Stimulated activated CD4-positive, alpha-beta T cell treated with anti-CD3 and anti-CD28 coated beads, Interleukin-2, amount 100 ng/mL, for 48 hours (primary cell): Measurements from ENCODE around the gene PLXNA4.
"Not testable (repeated sequence)": the region's sequence is repeated elsewhere in the genome, so short reads cannot be mapped to it uniquely, and the experiment has no call there.

Experiments used
- DNase-seq, 2 donors: peaks; one replicate each; pipeline ENCODE4 v3.0.0-alpha.2; 2020

The PLXNA4 gene, protein sequence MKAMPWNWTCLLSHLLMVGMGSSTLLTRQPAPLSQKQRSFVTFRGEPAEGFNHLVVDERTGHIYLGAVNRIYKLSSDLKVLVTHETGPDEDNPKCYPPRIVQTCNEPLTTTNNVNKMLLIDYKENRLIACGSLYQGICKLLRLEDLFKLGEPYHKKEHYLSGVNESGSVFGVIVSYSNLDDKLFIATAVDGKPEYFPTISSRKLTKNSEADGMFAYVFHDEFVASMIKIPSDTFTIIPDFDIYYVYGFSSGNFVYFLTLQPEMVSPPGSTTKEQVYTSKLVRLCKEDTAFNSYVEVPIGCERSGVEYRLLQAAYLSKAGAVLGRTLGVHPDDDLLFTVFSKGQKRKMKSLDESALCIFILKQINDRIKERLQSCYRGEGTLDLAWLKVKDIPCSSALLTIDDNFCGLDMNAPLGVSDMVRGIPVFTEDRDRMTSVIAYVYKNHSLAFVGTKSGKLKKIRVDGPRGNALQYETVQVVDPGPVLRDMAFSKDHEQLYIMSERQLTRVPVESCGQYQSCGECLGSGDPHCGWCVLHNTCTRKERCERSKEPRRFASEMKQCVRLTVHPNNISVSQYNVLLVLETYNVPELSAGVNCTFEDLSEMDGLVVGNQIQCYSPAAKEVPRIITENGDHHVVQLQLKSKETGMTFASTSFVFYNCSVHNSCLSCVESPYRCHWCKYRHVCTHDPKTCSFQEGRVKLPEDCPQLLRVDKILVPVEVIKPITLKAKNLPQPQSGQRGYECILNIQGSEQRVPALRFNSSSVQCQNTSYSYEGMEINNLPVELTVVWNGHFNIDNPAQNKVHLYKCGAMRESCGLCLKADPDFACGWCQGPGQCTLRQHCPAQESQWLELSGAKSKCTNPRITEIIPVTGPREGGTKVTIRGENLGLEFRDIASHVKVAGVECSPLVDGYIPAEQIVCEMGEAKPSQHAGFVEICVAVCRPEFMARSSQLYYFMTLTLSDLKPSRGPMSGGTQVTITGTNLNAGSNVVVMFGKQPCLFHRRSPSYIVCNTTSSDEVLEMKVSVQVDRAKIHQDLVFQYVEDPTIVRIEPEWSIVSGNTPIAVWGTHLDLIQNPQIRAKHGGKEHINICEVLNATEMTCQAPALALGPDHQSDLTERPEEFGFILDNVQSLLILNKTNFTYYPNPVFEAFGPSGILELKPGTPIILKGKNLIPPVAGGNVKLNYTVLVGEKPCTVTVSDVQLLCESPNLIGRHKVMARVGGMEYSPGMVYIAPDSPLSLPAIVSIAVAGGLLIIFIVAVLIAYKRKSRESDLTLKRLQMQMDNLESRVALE (N-terminal part only)

DNA sequence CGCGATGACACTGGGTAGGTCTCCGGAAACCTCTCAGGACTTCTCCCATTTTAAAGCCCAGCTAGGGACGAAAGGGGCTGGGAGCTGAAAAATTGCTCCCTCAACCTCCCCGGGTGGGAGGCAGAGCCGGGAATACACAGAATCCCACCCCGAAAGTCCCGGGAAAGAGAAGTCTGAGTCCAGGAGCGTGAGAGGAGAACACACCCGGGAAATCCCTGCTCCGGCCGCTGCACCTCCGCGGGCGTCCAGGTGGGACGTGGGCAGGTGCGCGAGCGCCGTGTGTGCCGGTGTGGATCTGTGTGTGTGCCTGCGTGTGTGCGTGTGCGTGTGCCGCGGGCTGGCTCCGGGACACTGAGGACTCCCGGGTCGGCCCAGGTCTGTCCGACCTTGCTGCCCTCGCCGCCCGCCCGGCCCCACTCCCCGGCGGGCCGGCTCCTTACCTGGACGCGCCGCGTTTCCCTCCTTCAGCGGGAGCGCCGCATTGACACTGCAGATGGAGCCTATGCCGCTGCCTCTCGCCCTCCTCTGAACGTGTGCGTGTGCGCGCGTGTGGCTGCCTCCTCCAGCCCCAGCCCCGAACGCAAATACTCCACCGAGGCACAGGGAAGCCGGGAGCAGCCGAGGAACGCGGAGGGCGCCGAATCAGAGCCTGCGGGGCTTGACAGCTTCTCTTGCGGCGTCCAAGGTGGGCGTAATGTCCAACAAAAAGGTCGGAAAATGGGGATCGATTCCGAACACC lies at the start of gene PLXNA4:
TSS of gene PLXNA4 (minus strand) at position 489 of the 739 bp plus-strand sequence. CDS start 67,777 bp downstream, outside the sequence.
- DNase-seq = no peak

DNA sequence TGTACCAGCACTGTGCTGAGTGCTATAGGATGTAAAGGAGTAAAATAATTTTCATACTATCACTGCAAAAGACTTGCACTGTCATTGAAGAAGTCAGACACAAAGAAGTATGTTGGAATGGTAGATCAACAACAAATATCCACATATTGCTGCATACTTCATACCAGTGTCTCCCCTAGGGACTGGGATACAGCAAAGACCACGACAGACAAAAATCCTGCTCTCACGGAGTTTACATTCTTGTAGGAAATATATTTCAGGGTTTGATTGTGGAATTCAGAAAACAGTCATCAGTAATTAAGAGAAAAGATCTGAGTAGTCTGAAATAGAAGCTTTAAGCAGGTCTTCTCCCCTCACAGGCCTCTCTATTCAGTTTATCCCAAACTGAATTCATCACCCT lies 49.4 kb upstream of the PLXNA4 start:
- no peak for DNase-seq

DNA sequence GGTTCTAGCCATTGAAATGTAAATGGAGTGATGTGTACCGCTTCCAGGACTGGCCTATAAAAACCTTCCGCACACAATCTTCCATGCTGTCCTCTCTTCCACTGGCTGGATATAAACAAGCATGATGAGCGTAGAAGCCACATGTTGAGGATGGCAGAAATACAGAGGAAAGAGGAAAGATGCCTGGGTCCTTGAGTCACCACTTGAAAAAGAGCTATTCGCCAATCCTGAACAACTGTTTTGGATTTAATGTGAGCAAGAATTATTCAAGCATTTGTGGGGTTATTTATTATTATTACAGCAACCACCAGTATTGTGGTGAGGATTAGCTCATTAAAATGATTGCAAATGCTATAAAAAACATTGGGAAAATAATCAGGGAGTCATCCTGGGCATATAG lies 45.8 kb upstream of the PLXNA4 start:
- no peak for DNase-seq

DNA sequence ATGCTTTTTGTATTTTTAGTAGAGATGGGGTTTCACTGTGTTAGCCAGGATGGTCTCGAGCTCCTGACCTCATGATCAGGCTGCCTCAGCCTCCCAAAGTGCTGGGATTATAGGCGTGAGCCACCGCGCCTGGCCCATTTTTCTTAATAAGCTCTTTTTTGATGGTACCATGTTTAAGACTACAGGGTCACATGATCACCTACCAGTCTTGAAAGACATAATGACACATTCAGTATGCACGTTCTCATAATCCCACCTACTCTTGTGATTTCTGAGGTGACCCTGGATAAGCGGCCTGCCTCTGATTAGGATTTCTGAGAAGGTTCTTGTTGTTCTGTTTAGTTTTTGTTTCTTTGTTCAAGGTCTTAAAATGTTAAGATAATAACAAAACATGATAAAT lies 43.7 kb upstream of the PLXNA4 start:
- no peak for DNase-seq

DNA sequence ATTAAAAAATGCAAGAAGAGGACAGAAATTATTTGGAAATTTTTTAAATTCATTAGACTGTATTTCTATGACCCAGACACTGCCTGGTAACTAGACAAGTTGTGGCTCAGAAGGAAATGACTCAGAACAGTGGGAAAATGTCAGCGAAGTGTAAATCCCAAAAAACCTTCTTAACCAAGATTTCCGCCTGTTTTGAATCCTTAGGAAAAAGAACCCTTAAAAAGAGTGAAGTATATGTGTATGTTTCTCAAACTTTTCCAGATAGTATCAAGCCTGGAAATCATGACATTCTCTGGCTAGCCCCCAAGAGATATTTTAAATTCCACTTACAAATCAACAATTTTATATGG lies 42.7 kb upstream of the PLXNA4 start:
- DNase-seq = no peak

DNA sequence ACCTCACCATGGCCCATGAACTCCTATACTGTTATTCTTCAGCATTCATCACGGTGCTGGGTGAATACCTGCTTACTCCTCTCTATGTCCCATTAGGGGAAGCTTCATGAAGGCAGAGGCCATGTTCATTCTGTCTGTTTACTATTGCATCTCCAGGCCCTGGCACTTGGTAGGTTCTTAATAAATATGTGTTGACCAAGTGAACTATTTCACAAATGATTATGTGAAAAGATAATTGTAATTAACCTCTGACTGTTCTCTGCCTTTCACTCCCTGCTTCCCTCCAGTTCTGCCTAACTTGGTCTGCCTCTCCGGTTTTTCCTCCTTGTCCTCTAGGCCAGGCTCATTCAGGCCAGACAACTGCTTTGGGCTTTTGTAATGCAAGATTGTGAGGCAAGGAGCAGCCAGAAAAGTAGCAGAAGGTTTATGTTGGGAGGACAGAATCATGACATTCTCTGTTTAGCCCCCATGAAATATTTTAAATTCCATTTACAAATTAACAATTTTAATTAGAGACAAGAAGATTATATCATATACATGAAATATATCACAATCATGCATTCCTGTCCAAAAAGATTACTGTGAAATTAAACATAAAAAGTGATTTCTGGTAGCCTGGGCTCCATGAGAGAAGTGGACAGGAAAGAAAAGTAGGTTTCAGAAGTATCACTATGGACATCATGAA lies 42.1 kb upstream of the PLXNA4 start:
- DNase-seq = no peak

DNA sequence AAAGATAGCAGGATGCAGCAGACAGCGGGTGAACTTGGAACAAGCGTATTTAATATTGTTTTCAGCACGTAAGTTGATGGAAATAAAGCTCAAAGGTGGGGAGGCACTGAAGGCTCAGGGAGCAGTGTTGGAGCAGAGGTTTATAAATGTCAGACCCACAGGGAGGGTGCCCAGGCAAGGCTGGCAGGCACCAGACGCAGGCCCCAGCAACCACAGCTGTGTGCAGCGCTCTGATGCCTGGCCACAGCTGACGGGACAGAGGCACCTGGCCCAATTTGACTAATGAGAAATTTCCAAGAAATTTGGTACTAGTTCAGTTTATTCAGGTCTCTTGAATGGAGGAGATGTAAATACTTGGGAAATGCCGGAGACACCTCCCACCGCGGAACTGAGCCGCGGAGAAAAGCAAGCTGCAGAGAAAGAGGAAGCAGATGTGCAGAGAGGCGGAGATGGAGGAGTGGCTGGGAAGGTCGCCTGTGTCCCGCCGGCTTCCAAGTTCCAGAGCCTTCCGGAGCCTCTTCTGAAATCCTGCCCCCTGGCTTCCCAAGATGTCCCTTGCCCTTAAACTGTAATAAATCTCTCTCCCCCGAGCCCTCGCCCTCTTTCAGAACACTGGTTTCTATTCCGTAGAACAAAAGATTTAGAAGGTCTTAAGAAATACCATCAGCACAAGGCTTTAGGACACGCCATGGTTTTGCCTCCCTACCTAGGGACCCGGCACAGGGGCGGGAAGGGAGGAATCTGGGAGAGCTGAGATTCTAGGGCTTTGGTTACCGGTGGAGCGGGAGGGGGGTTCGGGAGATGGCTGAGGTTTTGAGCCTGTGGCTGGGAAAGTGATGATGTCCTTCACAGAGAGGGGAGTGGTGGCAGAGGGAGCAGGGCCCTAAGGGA lies 38.4 kb upstream of the PLXNA4 start:
- DNase-seq = no peak

DNA sequence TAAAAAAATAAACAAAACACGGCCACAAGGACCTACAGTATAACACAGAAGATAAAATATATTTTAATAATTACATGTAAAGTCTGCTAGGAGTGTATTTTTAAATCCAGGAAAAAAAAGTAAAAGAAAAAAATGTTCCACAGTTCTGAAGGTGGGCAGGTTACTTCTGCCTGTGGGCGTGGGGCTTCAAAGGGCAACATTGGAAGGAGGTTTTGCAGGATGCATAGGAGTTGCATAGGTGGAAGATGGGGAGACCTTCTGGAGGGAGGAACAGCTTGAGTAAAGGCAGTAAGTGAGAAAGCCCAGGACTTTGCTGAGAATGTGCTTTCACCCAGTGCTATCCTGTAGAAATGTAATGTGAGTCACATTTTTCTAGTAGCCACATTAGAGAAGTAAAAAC lies 37.5 kb upstream of the PLXNA4 start:
- DNase-seq = no peak

DNA sequence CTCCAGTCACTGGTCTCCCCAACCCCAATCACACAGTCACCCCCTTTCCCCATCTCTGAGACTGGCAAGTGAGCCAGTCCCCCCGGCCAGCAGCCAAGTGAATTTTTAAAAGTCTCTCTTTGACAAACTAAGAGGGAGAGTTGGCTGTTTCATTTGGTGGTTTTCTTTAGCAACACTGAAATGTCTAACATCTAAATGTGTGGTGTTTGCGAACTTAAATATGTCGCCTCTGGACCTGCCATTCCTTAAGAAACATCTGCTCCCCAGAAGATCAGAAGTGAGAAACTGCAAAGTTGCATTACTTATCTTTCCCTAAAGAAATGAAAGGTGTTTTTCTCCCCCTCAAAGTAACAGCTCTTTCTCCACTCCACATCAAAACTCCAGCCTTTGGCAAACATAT lies 34.7 kb upstream of the PLXNA4 start:
- no peak for DNase-seq

DNA sequence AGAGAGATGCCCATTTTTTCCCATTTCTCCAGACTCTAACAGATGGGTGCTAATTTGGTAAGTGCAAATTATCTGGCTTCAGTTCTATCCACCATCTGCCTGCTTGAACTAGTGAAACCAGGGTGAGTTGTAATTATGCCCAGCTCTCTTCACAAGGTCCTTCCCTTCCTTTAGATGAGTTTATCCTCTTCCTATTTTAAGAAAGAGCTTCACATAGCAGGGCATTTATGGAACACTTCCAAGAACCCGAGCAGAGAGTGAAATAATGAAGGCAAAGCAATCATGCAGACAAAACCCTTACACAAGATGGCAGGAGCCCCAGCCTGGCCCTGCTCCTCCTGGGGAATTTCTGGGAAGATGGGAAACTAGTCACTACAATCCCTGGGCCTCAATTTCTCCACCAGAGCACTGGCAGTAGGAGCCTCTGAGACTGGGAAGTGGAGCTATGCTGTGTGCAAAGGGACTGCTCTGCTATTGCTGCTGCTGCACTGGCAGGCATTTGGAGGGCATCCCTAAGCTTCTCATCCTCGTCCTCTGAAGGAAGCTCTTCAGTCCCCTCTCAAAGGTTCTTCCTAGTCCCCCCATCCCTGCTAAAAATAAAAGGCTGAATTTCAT lies 33.7 kb upstream of the PLXNA4 start:
- no peak for DNase-seq

DNA sequence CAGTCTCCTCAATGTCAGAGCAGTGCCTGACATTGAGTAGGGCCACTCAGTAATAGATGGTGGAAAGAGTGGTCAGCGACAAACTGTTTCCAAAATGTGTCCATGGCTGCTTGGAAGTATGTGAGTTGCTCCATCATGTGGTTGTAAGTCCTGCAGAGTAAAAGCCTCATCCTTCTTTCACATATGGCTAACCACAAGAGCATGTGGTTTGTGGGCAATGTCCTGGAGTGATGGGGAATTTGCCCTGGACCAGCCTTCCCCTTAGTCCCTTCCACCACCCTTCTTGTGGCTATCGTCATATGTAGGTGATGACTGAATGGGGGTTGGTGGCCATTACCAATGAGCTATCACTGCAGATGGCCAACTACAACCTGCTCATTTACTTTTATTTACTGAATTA lies 33.0 kb upstream of the PLXNA4 start:
- DNase-seq = no peak

DNA sequence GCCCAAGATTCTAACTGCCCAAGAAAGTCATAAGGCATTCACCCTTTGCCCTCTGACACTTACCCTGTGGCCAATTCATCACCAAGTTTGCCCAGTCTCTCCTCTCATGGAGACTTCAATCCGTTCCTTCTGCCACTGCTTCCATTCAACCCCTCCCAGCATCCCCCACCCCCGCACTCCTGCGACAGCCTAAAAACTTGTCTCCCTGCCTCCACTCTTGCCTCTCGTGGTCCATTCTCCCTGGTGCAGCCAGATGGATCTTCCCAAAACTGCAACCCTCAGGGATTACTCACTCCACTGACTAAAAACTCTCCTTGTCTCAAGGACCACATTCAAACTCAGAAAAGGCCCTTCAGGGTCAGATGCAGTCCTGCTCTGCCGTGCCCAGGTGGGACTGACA lies 32.3 kb upstream of the PLXNA4 start:
- DNase-seq = no peak

DNA sequence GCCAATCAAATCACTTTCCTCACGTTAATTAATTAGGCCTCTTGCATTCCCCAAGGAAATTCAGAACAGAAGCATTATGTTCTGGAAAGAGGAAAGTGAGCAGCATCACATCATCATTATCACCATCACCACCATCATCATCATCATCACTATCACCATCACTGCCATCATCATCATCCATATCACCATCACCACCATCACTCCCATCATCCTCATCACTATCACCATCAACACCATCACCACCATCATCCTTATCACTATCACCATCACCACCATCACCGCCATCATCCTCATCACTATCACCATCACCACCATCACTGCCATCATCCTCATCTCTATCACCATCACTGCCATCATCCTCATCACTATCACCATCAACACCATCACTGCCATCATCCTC lies 31.4 kb upstream of the PLXNA4 start:
- no peak for DNase-seq

DNA sequence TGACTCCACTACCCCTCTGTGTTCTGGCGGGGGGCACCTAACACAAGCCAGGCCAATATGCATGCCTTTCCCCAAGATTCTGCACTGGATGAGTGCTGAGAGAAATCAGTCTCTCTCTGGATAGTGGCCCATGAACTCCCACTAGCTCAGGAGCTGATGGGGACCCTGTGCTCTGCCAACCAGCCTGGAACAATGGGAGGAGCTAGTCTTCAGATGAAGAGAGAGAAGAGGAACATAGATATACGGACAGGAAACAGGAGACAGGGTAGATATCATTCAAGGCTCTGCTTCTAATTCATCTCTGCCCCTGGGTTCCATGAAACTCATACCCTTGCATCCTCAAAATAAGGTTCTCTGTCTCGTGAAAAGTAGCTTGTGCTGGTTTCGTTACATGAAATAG lies 27.9 kb upstream of the PLXNA4 start:
- DNase-seq = no peak

DNA sequence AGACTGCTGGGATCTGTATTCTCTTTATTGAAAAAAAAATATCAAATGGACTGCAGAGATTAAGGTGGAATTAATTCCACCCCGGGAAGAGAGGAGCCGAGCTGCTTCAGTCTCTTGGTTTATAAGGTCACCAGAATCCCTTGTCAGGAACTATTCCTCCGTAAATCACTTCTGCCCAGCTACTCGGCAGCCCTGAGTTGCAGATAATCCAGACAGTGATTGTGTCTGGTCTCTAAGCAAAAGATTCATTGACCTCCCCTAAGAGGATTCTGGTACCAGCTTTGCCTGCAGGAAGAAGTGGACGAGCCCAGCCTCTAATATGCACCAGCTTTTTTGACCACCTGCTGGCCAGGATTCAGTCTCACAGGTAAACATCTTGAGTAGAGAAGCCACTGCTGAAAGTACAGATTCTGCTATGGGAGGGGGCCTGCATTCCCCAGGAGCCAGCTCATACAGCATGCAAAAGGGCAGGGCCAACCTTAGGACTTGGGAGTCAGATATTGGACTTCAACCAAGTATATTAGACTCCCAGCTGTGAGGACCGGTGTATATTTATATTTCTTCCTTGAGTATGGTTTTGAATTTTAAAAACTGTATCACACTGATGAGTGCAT lies 27.1 kb upstream of the PLXNA4 start:
- no peak for DNase-seq

DNA sequence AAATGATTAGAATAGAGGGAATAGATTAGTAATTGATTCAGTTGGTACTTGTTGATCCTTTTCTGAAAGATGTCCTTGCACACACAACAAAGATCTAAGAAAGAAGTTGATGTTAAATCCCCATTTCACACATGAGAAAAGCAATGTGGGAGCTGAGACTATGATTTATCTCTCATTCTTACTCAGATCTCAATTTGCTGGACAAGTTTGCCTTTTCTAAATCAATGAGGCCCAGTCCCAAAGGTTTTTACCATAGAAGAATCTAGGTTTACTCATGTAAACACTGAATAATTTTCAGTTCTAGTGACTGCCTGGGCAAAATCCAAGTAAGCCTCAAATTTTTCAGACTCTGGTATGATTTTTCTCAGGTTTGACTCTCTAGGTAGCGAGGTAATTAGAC lies 25.5 kb upstream of the PLXNA4 start:
- no peak for DNase-seq

DNA sequence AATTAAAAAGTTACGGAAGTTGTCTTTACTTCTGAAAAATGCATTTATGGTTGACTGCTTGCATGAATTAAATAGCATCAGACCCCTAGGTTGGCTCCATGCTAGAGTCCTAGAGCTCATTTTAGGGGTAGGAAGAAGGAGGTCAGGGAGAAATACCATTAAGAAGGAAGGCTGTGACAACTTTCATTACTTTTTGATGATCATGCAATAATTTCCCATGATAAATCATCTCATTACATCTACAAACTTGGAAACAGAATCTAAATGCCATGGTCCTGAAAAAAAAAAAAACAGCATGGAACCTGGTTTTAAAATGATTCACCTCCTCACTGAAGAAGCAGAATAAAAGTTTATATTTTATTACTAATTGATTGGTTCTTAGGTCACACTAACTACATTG lies 20.3 kb upstream of the PLXNA4 start:
- no peak for DNase-seq

DNA sequence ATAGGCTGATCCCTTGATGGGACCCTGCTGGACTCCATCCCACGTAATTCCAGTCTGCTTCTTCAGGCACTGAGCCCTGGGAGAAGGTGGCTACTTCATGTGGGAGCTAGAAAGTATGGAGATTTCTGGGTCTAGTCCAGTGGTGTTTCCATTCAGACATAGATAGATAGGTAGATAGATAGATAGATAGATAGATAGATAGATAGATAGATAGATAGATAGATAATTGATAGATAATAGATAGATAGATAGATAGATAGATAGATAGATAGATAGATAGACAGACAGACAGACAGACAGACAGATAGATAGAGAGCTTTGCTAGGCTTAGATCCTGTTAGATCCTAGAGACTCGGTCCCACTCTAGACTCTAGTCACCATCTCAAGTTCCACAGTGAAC lies 18.5 kb upstream of the PLXNA4 start:
- not testable (repeated sequence) for DNase-seq

DNA sequence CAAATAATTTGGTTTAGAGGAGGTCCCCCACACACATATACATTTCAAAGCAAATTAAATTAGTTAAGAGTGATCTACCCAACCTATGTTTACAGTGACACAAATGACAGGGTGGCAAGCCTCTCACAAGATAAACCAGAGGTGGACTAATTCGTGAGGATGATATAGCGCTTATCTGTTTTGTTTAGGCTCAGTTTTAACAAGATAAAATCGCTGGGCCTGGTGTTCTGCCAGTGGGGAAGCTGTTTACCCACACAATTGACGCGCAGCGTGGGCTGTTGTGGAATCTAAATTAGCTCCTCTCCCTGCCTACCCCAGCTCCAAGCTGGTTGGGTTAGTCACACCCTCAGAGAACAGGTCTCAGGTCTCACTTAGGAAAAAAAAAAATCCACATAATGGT lies 16.7 kb upstream of the PLXNA4 start:
- no peak for DNase-seq
